ENCODE measurements around the gene YWHAE. TPM values are rescaled to one million over a fixed set of nuclear protein-coding genes. Genes with fewer than 3 reads are reported as not detected.
"Not testable (repeated sequence)": the region's sequence is repeated elsewhere in the genome, so short reads cannot be mapped to it uniquely, and the experiment has no call there.

YWHAE gene
- total RNA-seq, 2 experiments from 2014 or later: 393 to 414 TPM

- POLR2A ChIA-PET: no interaction called here
- Mint-ChIP-seq H3K27me3 (ENCODE audit: low read depth) (no peaks in the 10 kb centered on the region), H3K9me3 (ENCODE audit: insufficient read depth) (no peaks in the 10 kb centered on the region), H3K4me3 (no peak overlapping the region), H3K36me3 (ENCODE audit: low read depth) (peaks cover 32% of the 10 kb centered on the region), H3K27ac (no peak overlapping the region), H3K4me1 (ENCODE audit: low read depth) (peaks cover 52% of the 10 kb centered on the region)
- DNase-seq (no peak), ATAC-seq (no peak)
- CTCF ChIA-PET: interaction anchor here (1.8 kb wide), 1 partner anchor 257 kb away, joined by 7 read pairs; no protein-coding TSS in a partner anchor
Observed at GRCh38 chr17:1372618-1373017, 27.4 kb downstream of the YWHAE start.

DNA sequence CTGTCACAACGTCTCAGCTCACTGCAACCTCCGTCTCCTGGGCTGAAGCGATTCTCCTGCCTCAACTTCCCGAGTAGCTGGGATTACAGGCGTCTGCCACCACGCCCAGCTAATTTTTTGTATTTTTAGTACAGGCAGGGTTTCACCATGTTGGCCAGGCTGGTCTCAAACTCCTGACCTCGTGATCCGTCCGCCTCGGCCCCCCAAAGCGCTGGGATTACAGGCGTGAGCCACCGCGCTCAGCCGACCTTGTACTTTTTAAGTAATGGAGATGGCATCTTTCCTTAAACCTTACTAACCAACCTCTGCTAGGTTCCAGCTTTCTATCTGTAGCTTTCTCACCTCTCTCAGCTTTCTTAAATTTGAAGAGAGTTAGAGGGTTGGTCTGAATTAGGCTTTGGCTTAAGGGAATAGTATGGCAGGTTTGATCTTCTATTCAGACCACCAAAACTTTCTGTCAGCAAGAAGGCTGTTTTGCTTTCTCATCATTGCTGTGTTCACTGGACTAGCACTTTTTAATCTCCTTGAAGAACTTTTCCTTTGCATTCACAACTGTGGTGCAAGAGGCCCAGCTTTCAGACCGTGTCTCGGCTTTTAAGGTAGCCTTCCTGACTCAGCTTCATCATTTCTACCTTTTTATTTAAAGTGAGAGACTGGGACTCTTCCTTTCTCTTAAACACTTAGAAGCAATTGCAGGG lies 28.0 kb downstream of the YWHAE start:
- Mint-ChIP-seq H3K4me3 (no peak overlapping the region), H3K36me3 (ENCODE audit: low read depth) (peaks cover 32% of the 10 kb centered on the region), H3K4me1 (ENCODE audit: low read depth) (peaks cover 51% of the 10 kb centered on the region), H3K9me3 (ENCODE audit: insufficient read depth) (no peaks in the 10 kb centered on the region), H3K27ac (no peak overlapping the region), H3K27me3 (ENCODE audit: low read depth) (no peaks in the 10 kb centered on the region)
- ChIA-PET CTCF (interaction anchor here (0.6 to 1.8 kb wide), 4 partner anchors 10 to 258 kb away, joined by 3 to 7 read pairs (median 4); partner anchors contain the start of gene INPP5K), POLR2A (no interaction called here)
- ATAC-seq: no peak
- DNase-seq: no peak

GRCh38 chr17:1368588-1368987 lies 31.4 kb downstream of the YWHAE start:
- H3K9me3 Mint-ChIP-seq (ENCODE audit: insufficient read depth): no peaks in the 10 kb centered on the region
- peaks cover 35% of the 10 kb centered on the region for H3K36me3 Mint-ChIP-seq (ENCODE audit: low read depth)
- peaks cover 44% of the 10 kb centered on the region for H3K4me1 Mint-ChIP-seq (ENCODE audit: low read depth)
- no peak for DNase-seq
- ChIA-PET POLR2A (interaction anchor here (0.6 kb wide), 1 partner anchor 259 kb away, joined by 5 read pairs; no protein-coding TSS in a partner anchor), CTCF (interaction anchor here (1.3 to 1.6 kb wide), 2 partner anchors 8 to 262 kb away, joined by 3 to 4 read pairs; no protein-coding TSS in a partner anchor)
- H3K4me3 Mint-ChIP-seq: no peak overlapping the region
- H3K27ac Mint-ChIP-seq: no peak overlapping the region
- H3K27me3 Mint-ChIP-seq (ENCODE audit: low read depth): no peaks in the 10 kb centered on the region
- no peak for ATAC-seq

GRCh38 chr17:1367351-1367745 lies 32.7 kb downstream of the YWHAE start:
- Mint-ChIP-seq H3K4me3 (no peak overlapping the region), H3K36me3 (ENCODE audit: low read depth) (peaks cover 36% of the 10 kb centered on the region), H3K9me3 (ENCODE audit: insufficient read depth) (no peaks in the 10 kb centered on the region), H3K27ac (no peak overlapping the region), H3K4me1 (ENCODE audit: low read depth) (peaks cover 52% of the 10 kb centered on the region), H3K27me3 (ENCODE audit: low read depth) (no peaks in the 10 kb centered on the region)
- ATAC-seq: no peak
- DNase-seq: no peak
- ChIA-PET CTCF (interaction anchor here (1.3 to 8.2 kb wide), 4 partner anchors 9 to 263 kb away, joined by 3 to 143 read pairs (median 4); partner anchors contain the start of gene INPP5K), POLR2A (no interaction called here)

DNA sequence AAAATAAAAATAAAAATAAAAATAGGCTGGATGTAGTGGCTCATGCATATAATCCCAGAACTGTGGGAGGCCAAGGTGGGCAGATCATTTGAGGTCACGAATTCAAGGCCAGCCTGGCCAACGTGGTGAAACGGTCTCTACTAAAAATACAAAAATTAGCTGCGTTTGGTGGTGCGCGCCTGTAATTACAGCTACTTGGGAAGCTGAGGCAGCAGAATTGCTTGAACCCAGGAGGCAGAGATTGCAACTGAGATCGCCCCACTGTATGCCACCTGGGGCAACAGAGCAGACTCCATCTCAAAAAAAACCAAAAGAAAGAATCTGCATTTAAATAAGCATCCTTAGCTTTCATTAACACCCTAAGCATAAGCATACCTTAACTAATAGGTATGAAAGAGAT lies 33.8 kb downstream of the YWHAE start:
- ChIA-PET CTCF (interaction anchor here (1.1 to 8.2 kb wide), 34 partner anchors 9 to 283 kb away, joined by 3 to 143 read pairs (median 10); partner anchors contain the start of genes INPP5K, MYO1C, RILP and YWHAE), POLR2A (interaction anchor here (0.6 to 2.2 kb wide), 4 partner anchors 11 to 150 kb away, joined by 3 to 16 read pairs (median 12); partner anchors contain the start of genes INPP5K and YWHAE)
- H3K27me3 Mint-ChIP-seq (ENCODE audit: low read depth): no peaks in the 10 kb centered on the region

DNA sequence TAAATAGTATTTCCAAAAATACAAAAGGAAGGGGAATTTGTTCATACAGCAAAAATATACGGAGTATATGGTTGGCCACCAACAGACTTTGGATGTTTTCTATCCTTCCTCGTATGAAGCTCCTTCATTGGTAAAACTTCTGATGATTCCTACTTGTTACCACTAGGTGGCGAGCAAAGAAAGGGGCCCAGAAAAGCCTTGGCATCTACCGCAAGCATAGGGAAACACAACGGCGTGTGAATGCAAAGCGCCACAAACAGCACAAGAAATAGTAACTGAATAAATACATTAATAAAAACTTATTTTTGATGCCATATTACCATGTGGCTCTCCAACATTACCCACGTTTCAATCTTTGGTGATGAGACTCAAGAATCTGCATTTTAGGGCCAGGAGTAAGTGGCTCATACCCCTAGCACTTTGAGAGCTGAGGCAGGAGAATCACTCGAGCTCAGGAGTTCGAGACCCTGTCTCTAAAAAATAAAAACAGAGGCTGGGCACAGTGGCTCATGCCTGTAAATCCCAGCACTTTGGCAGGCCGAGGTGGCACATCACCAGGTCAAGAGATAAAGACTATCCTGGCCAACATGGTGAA lies 34.5 kb downstream of the YWHAE start:
- no peaks in the 10 kb centered on the region for H3K27me3 Mint-ChIP-seq (ENCODE audit: low read depth)
- no peak overlapping the region for H3K27ac Mint-ChIP-seq
- CTCF ChIA-PET: interaction anchor here (0.5 to 8.2 kb wide), 72 partner anchors 9 to 844 kb away, joined by 3 to 143 read pairs (median 4); partner anchors contain the start of genes BHLHA9, CRK, INPP5K and MYO1C
- no peaks in the 10 kb centered on the region for H3K9me3 Mint-ChIP-seq (ENCODE audit: insufficient read depth)
- POLR2A ChIA-PET: interaction anchor here (0.7 to 2.2 kb wide), 7 partner anchors 17 to 150 kb away, joined by 3 to 16 read pairs (median 4); partner anchors contain the start of genes INPP5K and YWHAE
- DNase-seq (peak; percentile 78), ATAC-seq (peak; percentile 59)
- H3K4me1 Mint-ChIP-seq (ENCODE audit: low read depth): peaks cover 60% of the 10 kb centered on the region
- no peak overlapping the region for H3K4me3 Mint-ChIP-seq
- H3K36me3 Mint-ChIP-seq (ENCODE audit: low read depth): peaks cover 35% of the 10 kb centered on the region

More for the DNA sequence above, 33.8 kb downstream of the YWHAE start:
- Mint-ChIP-seq H3K27ac (no peak overlapping the region), H3K9me3 (ENCODE audit: insufficient read depth) (no peaks in the 10 kb centered on the region), H3K4me3 (no peak overlapping the region), H3K4me1 (ENCODE audit: low read depth) (peaks cover 56% of the 10 kb centered on the region), H3K36me3 (ENCODE audit: low read depth) (peaks cover 35% of the 10 kb centered on the region)
- ATAC-seq (no peak), DNase-seq (no peak)

DNA sequence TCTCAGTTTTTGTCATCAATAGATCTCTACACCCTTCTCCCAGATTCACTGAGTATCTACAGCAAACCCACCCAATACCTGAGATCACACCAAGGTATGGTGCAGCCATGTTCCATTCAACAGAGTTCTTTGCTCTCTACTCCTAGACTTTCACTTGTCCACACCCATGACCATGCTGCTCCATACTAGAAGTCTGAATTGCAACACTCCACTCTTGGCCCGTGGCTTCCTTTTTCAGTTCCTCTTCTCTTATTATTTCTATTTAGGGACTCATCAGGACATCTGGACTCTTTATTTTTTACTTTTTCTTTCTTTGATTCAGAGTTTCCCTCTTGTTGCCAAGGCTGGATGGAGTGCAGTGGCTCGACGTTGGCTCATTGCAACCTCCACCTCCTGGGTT lies 37.1 kb downstream of the YWHAE start:
- CTCF ChIA-PET: interaction anchor here (0.9 to 8.2 kb wide), 13 partner anchors 9 to 267 kb away, joined by 3 to 143 read pairs (median 8); partner anchors contain the start of gene INPP5K
- POLR2A ChIA-PET: interaction anchor here (0.6 to 1.7 kb wide), 4 partner anchors 92 to 170 kb away, joined by 4 to 6 read pairs (median 4); partner anchors contain the start of gene INPP5K
- DNase-seq: no peak
- Mint-ChIP-seq H3K36me3 (ENCODE audit: low read depth) (peaks cover 40% of the 10 kb centered on the region), H3K27me3 (ENCODE audit: low read depth) (no peaks in the 10 kb centered on the region), H3K27ac (peak overlapping the region; percentile 76), H3K4me3 (no peak overlapping the region), H3K4me1 (ENCODE audit: low read depth) (peaks cover 61% of the 10 kb centered on the region), H3K9me3 (ENCODE audit: insufficient read depth) (no peaks in the 10 kb centered on the region)
- ATAC-seq: peak; percentile 34

DNA sequence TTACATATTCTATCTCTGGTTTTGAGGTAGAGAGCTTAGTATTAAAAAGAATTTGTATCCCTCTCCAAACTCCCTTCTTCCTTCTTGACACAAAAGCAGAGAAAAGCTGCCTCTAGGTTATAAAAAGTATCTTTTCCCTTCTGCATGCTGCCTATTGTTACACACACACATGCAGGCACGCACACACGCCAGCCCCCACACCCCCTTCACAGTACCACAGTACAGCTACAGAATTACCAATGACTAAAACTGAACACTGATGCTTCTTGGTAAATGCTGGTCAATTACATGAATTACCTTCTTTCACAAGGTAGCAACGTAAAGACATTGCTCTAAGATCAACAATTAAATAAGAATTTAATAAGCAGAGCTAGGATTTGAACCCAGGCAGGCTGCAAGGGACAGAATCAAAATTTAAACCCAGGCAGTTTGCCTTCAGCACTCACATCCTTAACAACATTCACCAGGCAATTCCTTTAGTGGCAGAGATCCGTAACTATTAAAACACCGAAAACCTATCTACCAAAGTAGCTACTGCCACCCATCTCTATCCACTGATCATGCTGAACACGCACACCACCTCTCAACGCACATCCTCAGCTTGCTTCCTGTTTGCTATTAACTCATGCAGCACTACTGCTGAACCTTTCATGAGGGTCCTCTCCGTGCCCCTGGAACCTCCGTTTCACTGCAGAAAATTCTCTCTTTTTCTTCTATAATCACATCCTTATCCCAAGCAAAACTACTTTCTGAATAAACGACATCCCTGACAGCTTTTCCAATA lies 37.8 kb downstream of the YWHAE start:
- Mint-ChIP-seq H3K27me3 (ENCODE audit: low read depth) (no peaks in the 10 kb centered on the region), H3K36me3 (ENCODE audit: low read depth) (peaks cover 41% of the 10 kb centered on the region), H3K9me3 (ENCODE audit: insufficient read depth) (no peaks in the 10 kb centered on the region), H3K4me3 (peak overlapping the region; percentile 7), H3K27ac (peak overlapping the region; percentile 76), H3K4me1 (ENCODE audit: low read depth) (peaks cover 60% of the 10 kb centered on the region)
- ATAC-seq: peak; percentile 66
- peak; percentile 55 for DNase-seq
- POLR2A ChIA-PET: interaction anchor here (0.7 to 1.7 kb wide), 7 partner anchors 13 to 171 kb away, joined by 3 to 6 read pairs (median 3); partner anchors contain the start of genes INPP5K and YWHAE
- CTCF ChIA-PET: interaction anchor here (0.9 to 8.2 kb wide), 15 partner anchors 9 to 267 kb away, joined by 3 to 143 read pairs (median 7); partner anchors contain the start of gene INPP5K

- peaks cover 53% of the 10 kb centered on the region for H3K4me1 Mint-ChIP-seq (ENCODE audit: low read depth)
- no peaks in the 10 kb centered on the region for H3K27me3 Mint-ChIP-seq (ENCODE audit: low read depth)
- peak overlapping the region; percentile 59 for H3K4me3 Mint-ChIP-seq
- POLR2A ChIA-PET: interaction anchor here (1.4 kb wide), 1 partner anchor 12 kb away, joined by 3 read pairs; no protein-coding TSS in a partner anchor
- peak; percentile 54 for DNase-seq
- peaks cover 46% of the 10 kb centered on the region for H3K36me3 Mint-ChIP-seq (ENCODE audit: low read depth)
- no peaks in the 10 kb centered on the region for H3K9me3 Mint-ChIP-seq (ENCODE audit: insufficient read depth)
- ATAC-seq: no peak
- H3K27ac Mint-ChIP-seq: peak overlapping the region; percentile 86
- CTCF ChIA-PET: interaction anchor here (1.0 to 8.2 kb wide), 7 partner anchors 10 to 269 kb away, joined by 3 to 143 read pairs (median 8); partner anchors contain the start of gene INPP5K
Observed at GRCh38 chr17:1360975-1361374, 39.0 kb downstream of the YWHAE start.

- H3K9me3 Mint-ChIP-seq (ENCODE audit: insufficient read depth); ATAC-seq; H3K27ac Mint-ChIP-seq; POLR2A ChIA-PET; H3K27me3 Mint-ChIP-seq (ENCODE audit: low read depth); DNase-seq; H3K4me3 Mint-ChIP-seq: not testable (repeated sequence)
- Mint-ChIP-seq H3K36me3 (ENCODE audit: low read depth) (peaks cover 50% of the 10 kb centered on the region), H3K4me1 (ENCODE audit: low read depth) (peaks cover 47% of the 10 kb centered on the region)
- CTCF ChIA-PET: interaction anchor here (8.2 kb wide), 1 partner anchor 154 kb away, joined by 143 read pairs; the partner anchor contains the start of gene INPP5K
Observed at GRCh38 chr17:1360315-1360714, 39.7 kb downstream of the YWHAE start.

- H3K4me3 Mint-ChIP-seq: no peak overlapping the region
- H3K27ac Mint-ChIP-seq: no peak overlapping the region
- ChIA-PET POLR2A (no interaction called here), CTCF (interaction anchor here (0.9 kb wide), 1 partner anchor 11 kb away, joined by 5 read pairs; no protein-coding TSS in a partner anchor)
- H3K4me1 Mint-ChIP-seq (ENCODE audit: low read depth): peaks cover 4% of the 10 kb centered on the region
- no peaks in the 10 kb centered on the region for H3K9me3 Mint-ChIP-seq (ENCODE audit: insufficient read depth)
- H3K36me3 Mint-ChIP-seq (ENCODE audit: low read depth): peaks cover 57% of the 10 kb centered on the region
- no peaks in the 10 kb centered on the region for H3K27me3 Mint-ChIP-seq (ENCODE audit: low read depth)
- no peak for DNase-seq
- no peak for ATAC-seq
Observed at GRCh38 chr17:1354030-1354429, 46.0 kb downstream of the YWHAE start.

Data from activated CD8-positive, alpha-beta T cell treated with anti-CD3 and anti-CD28 coated beads, Interleukin-2, amount 10 ng/mL, durations not matched to agents 7 days and 5 days (primary cell).